Muscle layer of duodenum (tissue), 2 donors: ENCODE results near the gene HACD2.
A peak's percentile ranks its signal among the peaks of the same experiment; 100 is the strongest.

ENCODE experiments used
- H3K27ac ChIP-seq: one replicate; pipeline ENCODE4 v1.7.0; 2013; ENCODE audit warnings: mild to moderate bottlenecking, low read length
- H3K27me3 ChIP-seq: one replicate; pipeline ENCODE4 v1.7.0; 2013; ENCODE audit warnings: low read depth, mild to moderate bottlenecking, control low read depth, low read length
- H3K36me3 ChIP-seq, 2 donors: one replicate each; pipeline ENCODE4 v1.7.0; 2013; ENCODE audit warnings: low read length in 2 of 2, control low read depth in 1 of 2, mild to moderate bottlenecking in 1 of 2; ENCODE audit not compliant: insufficient read depth in 2 of 2, control insufficient read depth in 1 of 2
- H3K4me1 ChIP-seq, 2 donors: one replicate each; pipeline ENCODE4 v1.7.0; 2013; ENCODE audit warnings: low read length in 2 of 2, mild to moderate bottlenecking in 2 of 2, control low read depth in 1 of 2, moderate library complexity in 1 of 2; ENCODE audit not compliant: insufficient read depth in 2 of 2, control insufficient read depth in 1 of 2
- H3K4me3 ChIP-seq, 2 donors: one replicate each; pipeline ENCODE4 v1.7.0; 2013; ENCODE audit warnings: low read length in 2 of 2, low read depth in 1 of 2, mild to moderate bottlenecking in 1 of 2
- H3K9me3 ChIP-seq, 2 donors: one replicate each; pipeline ENCODE4 v1.7.0; 2013; ENCODE audit warnings: low read length in 2 of 2, control low read depth in 1 of 2, mild to moderate bottlenecking in 1 of 2; ENCODE audit not compliant: control insufficient read depth in 1 of 2
- donor health status: healthy.

Gene HACD2

GRCh38 chr3:123444744-123445143 is 140.1 kb downstream of the HACD2 start:
- H3K36me3 ChIP-seq = no peaks in the 10 kb centered on the region
- peaks cover 0 to 28% of the 10 kb centered on the region in 2 donors for H3K4me1 ChIP-seq
- no peaks in the 10 kb centered on the region for H3K27me3 ChIP-seq
- peak overlapping the region; percentile 61 to 80 for H3K4me3 ChIP-seq
- H3K9me3 ChIP-seq = no peaks in the 10 kb centered on the region
- H3K27ac ChIP-seq = no peak overlapping the region

GRCh38 chr3:123444023-123444422 is 140.8 kb downstream of the HACD2 start:
- Histone ChIP-seq H3K4me3 (peak overlapping the region; percentile 21 to 80), H3K9me3 (no peaks in the 10 kb centered on the region), H3K4me1 (peaks cover 0 to 28% of the 10 kb centered on the region in 2 donors), H3K36me3 (no peaks in the 10 kb centered on the region), H3K27me3 (no peaks in the 10 kb centered on the region), H3K27ac (no peak overlapping the region)

- Histone ChIP-seq H3K36me3 (no peaks in the 10 kb centered on the region), H3K4me3 (no peak overlapping the region), H3K4me1 (peaks cover 0 to 20% of the 10 kb centered on the region in 2 donors), H3K27ac (no peak overlapping the region), H3K9me3 (no peaks in the 10 kb centered on the region), H3K27me3 (no peaks in the 10 kb centered on the region)
These were observed 141.9 kb downstream of the HACD2 start for GRCh38 chr3:123442908-123443307.

GRCh38 chr3:123442125-123442524 is 142.7 kb downstream of the HACD2 start:
- H3K27me3 ChIP-seq = no peaks in the 10 kb centered on the region
- H3K9me3 ChIP-seq = no peaks in the 10 kb centered on the region
- H3K36me3 ChIP-seq = no peaks in the 10 kb centered on the region
- H3K27ac ChIP-seq = no peak overlapping the region
- peaks cover 0 to 20% of the 10 kb centered on the region in 2 donors for H3K4me1 ChIP-seq
- no peak overlapping the region for H3K4me3 ChIP-seq
